IMR-90 (cell line): Measurements from ENCODE around the gene RNF151. TPM values are rescaled to one million over a fixed set of nuclear protein-coding genes. Genes with fewer than 3 reads are reported as not detected.

Experiments used
- ATAC-seq: fragments of 200-7000 bp; cut with Tn5 transposase; 2 replicates; pipeline ENCODE4 v1.9.1; 2020; ENCODE audit warnings: low read depth, mild to moderate bottlenecking, moderate library complexity
- BruUV-seq: library from RNA; stranded (reverse); fragments of 400-500 nt; replicated peaks from 2 replicates; lab custom pipeline; 2021; lab: Mats Ljungman, UMichigan
- CTCF ChIA-PET: fragments of 300-600 bp; formaldehyde crosslinking; extraction: SDS; loops from one replicate; lab custom pipeline; 2021; ENCODE audit warnings: antibody characterized with exemption; lab: Yijun Ruan, JAX
- POLR2A ChIA-PET: fragments of 300-600 bp; sonication (Branson Sonifier 250); formaldehyde crosslinking; loops from one replicate; lab custom pipeline; 2022; ENCODE audit warnings: antibody characterized with exemption; ENCODE audit not compliant: unreplicated experiment; lab: Charles Lee
- DNase-seq: peaks from one replicate; pipeline ENCODE4 v3.0.0; 2013
- H2AFZ ChIP-seq: replicated peaks from 2 replicates; pipeline ENCODE3; 2013; ENCODE audit warnings: low read length, mild to moderate bottlenecking; ENCODE audit not compliant: poor library complexity
- H2AK5ac ChIP-seq: 2 replicates; pipeline ENCODE4 v1.6.1; 2013; ENCODE audit warnings: low read depth, low read length, inconsistent platforms
- H2AK9ac ChIP-seq: replicated peaks from 2 replicates; pipeline ENCODE3; 2013; ENCODE audit warnings: mild to moderate bottlenecking, low read depth, low read length, moderate library complexity; ENCODE audit not compliant: poor library complexity
- H2BK120ac ChIP-seq: 2 replicates; pipeline ENCODE4 v1.6.1; 2013; ENCODE audit warnings: low read depth, low read length, inconsistent platforms
- H2BK15ac ChIP-seq: 3 replicates; pipeline ENCODE4 v1.6.1; 2013; ENCODE audit warnings: low read depth, low read length, inconsistent platforms
- H2BK20ac ChIP-seq: 2 replicates; pipeline ENCODE4 v1.6.1; 2013; ENCODE audit warnings: low read depth, mild to moderate bottlenecking, inconsistent platforms, low read length, moderate library complexity
- H2BK5ac ChIP-seq: 2 replicates; pipeline ENCODE4 v1.6.1; 2013; ENCODE audit warnings: mild to moderate bottlenecking, low read depth, low read length, inconsistent platforms; ENCODE audit not compliant: poor library complexity, severe bottlenecking
- H3K14ac ChIP-seq: replicated peaks from 2 replicates; pipeline ENCODE4 v1.6.1; 2013; ENCODE audit warnings: low read depth, low read length, inconsistent platforms
- H3K18ac ChIP-seq: 2 replicates; pipeline ENCODE4 v1.6.1; 2013; ENCODE audit warnings: low read depth, low read length, control low read depth
- H3K23ac ChIP-seq: 2 replicates; pipeline ENCODE4 v1.6.1; 2013; ENCODE audit warnings: low read depth, low read length, inconsistent platforms
- H3K27ac ChIP-seq: 2 replicates; pipeline ENCODE4 v1.5.1; 2013; ENCODE audit warnings: mild to moderate bottlenecking, control low read depth, low read length; ENCODE audit not compliant: insufficient read depth
- H3K27me3 ChIP-seq: 2 replicates; pipeline ENCODE4 v1.6.1; 2013; ENCODE audit warnings: low read length; ENCODE audit not compliant: control insufficient read depth, insufficient read depth
- H3K36me3 ChIP-seq: 2 replicates; pipeline ENCODE4 v1.6.1; 2013; ENCODE audit warnings: low read length, mixed read lengths; ENCODE audit not compliant: control insufficient read depth, insufficient read depth
- H3K4ac ChIP-seq: 2 replicates; pipeline ENCODE4 v1.6.1; 2013; ENCODE audit warnings: low read depth, low read length, inconsistent platforms
- H3K4me1 ChIP-seq: 2 replicates; pipeline ENCODE4 v1.6.1; 2013; ENCODE audit warnings: low read length, mixed read lengths; ENCODE audit not compliant: control insufficient read depth, insufficient read depth
- H3K4me2 ChIP-seq: 2 replicates; pipeline ENCODE4 v1.6.1; 2013; ENCODE audit warnings: low read depth, mild to moderate bottlenecking, control low read depth, low read length, moderate library complexity
- H3K4me3 ChIP-seq: 2 replicates; pipeline ENCODE4 v1.5.1; 2013; ENCODE audit warnings: low read depth, mild to moderate bottlenecking, control low read depth, low read length, moderate library complexity; ENCODE audit not compliant: insufficient read depth
- H3K56ac ChIP-seq: 2 replicates; pipeline ENCODE4 v1.6.1; 2013; ENCODE audit warnings: low read length, inconsistent platforms; ENCODE audit not compliant: insufficient read depth; ENCODE audit errors: extremely low read depth
- H3K79me1 ChIP-seq, 2 experiments: 2 replicates each; pipeline ENCODE4 v1.6.1; 2013; ENCODE audit warnings: low read length in 2 of 2, inconsistent platforms in 1 of 2, low read depth in 1 of 2
- H3K9ac ChIP-seq: 2 replicates; pipeline ENCODE4 v1.6.1; 2013; ENCODE audit warnings: low read depth, low read length, control low read depth
- H3K9me1 ChIP-seq: 2 replicates; pipeline ENCODE4 v1.6.1; 2013; ENCODE audit warnings: low read length, inconsistent platforms; ENCODE audit not compliant: insufficient read depth
- H3K9me3 ChIP-seq: 2 replicates; pipeline ENCODE4 v1.6.1; 2013; ENCODE audit warnings: low read length; ENCODE audit not compliant: control insufficient read depth, insufficient read depth
- H4K20me1 ChIP-seq: 2 replicates; pipeline ENCODE4 v1.6.1; 2013; ENCODE audit warnings: low read length, inconsistent platforms; ENCODE audit not compliant: insufficient read depth
- H4K5ac ChIP-seq: 2 replicates; pipeline ENCODE4 v1.6.1; 2013; ENCODE audit warnings: mild to moderate bottlenecking, low read depth, low read length, control low read depth
- H4K8ac ChIP-seq, 2 experiments: 2 replicates each; pipeline ENCODE4 v1.6.1; 2013; ENCODE audit warnings: low read depth in 2 of 2, low read length in 2 of 2, control low read depth in 1 of 2, inconsistent platforms in 1 of 2
- H4K91ac ChIP-seq: 2 replicates; pipeline ENCODE4 v1.6.1; 2013; ENCODE audit warnings: low read depth, low read length, inconsistent platforms; ENCODE audit not compliant: insufficient read depth
- BHLHE40 ChIP-seq: fragments of 150-350 bp; IDR thresholded peaks from 2 replicates; pipeline ENCODE4 v1.6.1; 2016; ENCODE audit warnings: mild to moderate bottlenecking, low read depth, low read length
- CEBPB ChIP-seq: IDR thresholded peaks from 2 replicates; pipeline ENCODE4 v1.6.1; 2012; ENCODE audit warnings: low read depth, low read length, improper control_type of control experiment
- CHD1 ChIP-seq: IDR thresholded peaks from 2 replicates; pipeline ENCODE4 v1.6.1; 2012; ENCODE audit warnings: low read depth, low read length, improper control_type of control experiment
- CTCF ChIP-seq: conservative IDR thresholded peaks from 2 replicates; pipeline ENCODE4 v1.5.1; 2012; ENCODE audit warnings: mild to moderate bottlenecking, low read depth, low read length, improper control_type of control experiment
- ELK1 ChIP-seq: fragments of 150-350 bp; IDR thresholded peaks from 2 replicates; pipeline ENCODE4 v1.6.1; 2016; ENCODE audit warnings: low read depth, mild to moderate bottlenecking, low read length, moderate library complexity, borderline replicate concordance
- FOS ChIP-seq: fragments of 150-350 bp; IDR thresholded peaks from 2 replicates; pipeline ENCODE4 v1.6.1; 2016; ENCODE audit warnings: low read depth, low read length
- MAFK ChIP-seq: IDR thresholded peaks from 2 replicates; pipeline ENCODE4 v1.6.1; 2012; ENCODE audit warnings: low read depth, low read length, improper control_type of control experiment
- MAZ ChIP-seq: IDR thresholded peaks from 2 replicates; pipeline ENCODE4 v1.6.1; 2012; ENCODE audit warnings: low read depth, mild to moderate bottlenecking, low read length, improper control_type of control experiment, moderate library complexity, borderline replicate concordance
- MXI1 ChIP-seq: IDR thresholded peaks from 2 replicates; pipeline ENCODE4 v1.6.1; 2012; ENCODE audit warnings: low read depth, mild to moderate bottlenecking, low read length, moderate library complexity, borderline replicate concordance
- NFE2L2 ChIP-seq: fragments of 150-350 bp; IDR thresholded peaks from 2 replicates; pipeline ENCODE4 v1.6.1; 2016; ENCODE audit warnings: low read depth, mild to moderate bottlenecking, low read length
- POLR2A ChIP-seq: IDR thresholded peaks from 2 replicates; pipeline ENCODE4 v1.6.1; 2012; ENCODE audit warnings: mild to moderate bottlenecking, low read depth, low read length
- RAD21 ChIP-seq: IDR thresholded peaks from 2 replicates; pipeline ENCODE4 v1.6.1; 2012; ENCODE audit warnings: low read length, improper control_type of control experiment
- RCOR1 ChIP-seq: IDR thresholded peaks from 2 replicates; pipeline ENCODE4 v1.6.1; 2012; ENCODE audit warnings: mild to moderate bottlenecking, low read length, improper control_type of control experiment; ENCODE audit not compliant: insufficient replicate concordance
- RFX5 ChIP-seq: IDR thresholded peaks from 2 replicates; pipeline ENCODE4 v1.8.0; 2012; ENCODE audit warnings: low read depth, mild to moderate bottlenecking, low read length, moderate library complexity
- SMC3 ChIP-seq: fragments of 150-350 bp; IDR thresholded peaks from 2 replicates; pipeline ENCODE4 v1.6.1; 2016; ENCODE audit warnings: low read depth, mild to moderate bottlenecking, antibody characterized with exemption, low read length, moderate library complexity
- USF2 ChIP-seq: fragments of 150-350 bp; IDR thresholded peaks from 2 replicates; pipeline ENCODE4 v1.6.1; 2017; ENCODE audit warnings: mild to moderate bottlenecking, antibody characterized with exemption, low read length, low read depth
- WGBS, 2 experiments: methylation state at CpG; one replicate each; pipeline versions ENCODE4 v1.1.5 to v1.1.7; 2013; ENCODE audit warnings: missing lambda C conversion rate in 2 of 2; ENCODE audit not compliant: insufficient read length in 1 of 2; ENCODE audit errors: extremely low coverage in 2 of 2; 5-methylcytosine and 5-hydroxymethylcytosine counted together
- dilution Hi-C: fragments of 300-500 bp; cut with HindIII; formaldehyde crosslinking; loops from one replicate; pipeline ENCODE4 v1.14.3; 2018; ENCODE audit warnings: low sequenced_read_pairs; ENCODE audit not compliant: unreplicated experiment
- in situ Hi-C: fragments of 300-500 bp; cut with MboI; formaldehyde crosslinking; loops from 3 replicates; pipeline ENCODE4 v1.14.3; 2019; ENCODE audit warnings: low sequenced_read_pairs, inconsistent platforms, mixed read lengths
- intact Hi-C: fragments of 100-400 bp; cut with micrococcal nuclease; formaldehyde crosslinking; loops from 2 replicates; pipeline ENCODE4 v1.10.0; 2022
- polyA plus RNA-seq, 3 experiments: library from polyadenylated mRNA; depleted of rRNA; stranded (reverse); fragments of >200 nt; gene quantifications; 2 replicates each; pipeline ENCODE4 v1.2.3, GENCODE V29; 2012; ENCODE audit warnings: low replicate concordance in 1 of 3
- total RNA-seq: library from RNA; depleted of rRNA; stranded (reverse); fragments of >200 nt; gene quantifications from 2 replicates; pipeline ENCODE4 v1.2.3, GENCODE V29; 2012

The RNF151 gene
- total and polyA plus RNA-seq, 2 of the 4 experiments (the other 2 are of a cell fraction): not detected

- TF ChIP-seq FOS (no peak), CTCF (peak; percentile 32), RAD21 (no peak), MAZ (no peak), MXI1 (no peak), MAFK (no peak), SMC3 (no peak), POLR2A (no peak), CEBPB (peak; percentile 45; the same call in 1 of the 2 replicates), RCOR1 (no peak), BHLHE40 (no peak), ELK1 (no peak), USF2 (no peak), NFE2L2 (no peak), RFX5 (no peak), CHD1 (no peak)
- H4K91ac ChIP-seq: no peak overlapping the region
- H3K14ac ChIP-seq: no peak overlapping the region
- intact Hi-C loops: no loop called here
- peak overlapping the region; percentile 33 for H2AFZ ChIP-seq
- no peak overlapping the region for H3K4me3 ChIP-seq
- H3K9me1 ChIP-seq: peaks cover 6% of the 10 kb centered on the region
- WGBS, 2 experiments: 43% methylated on average over 6 of the region's 13 CpGs; no CpG with 5 or more reads in 1 of the 2 experiments
- no peak overlapping the region for H3K56ac ChIP-seq
- H4K8ac ChIP-seq: no peak overlapping the region
- no peak overlapping the region for H3K23ac ChIP-seq
- in situ Hi-C loops: no loop called here
- H2BK15ac ChIP-seq: no peak overlapping the region
- BruUV-seq: no TSS peak
- ChIA-PET POLR2A (no interaction called here), CTCF (interaction anchor here (1.4 kb wide), 1 partner anchor 124 kb away, joined by 3 read pairs; no protein-coding TSS in a partner anchor)
- ATAC-seq: no peak
- no peak overlapping the region for H4K5ac ChIP-seq
- no peak overlapping the region for H2AK5ac ChIP-seq
- no peak overlapping the region for H2AK9ac ChIP-seq
- no peak overlapping the region for H3K4ac ChIP-seq
- no peaks in the 10 kb centered on the region for H3K9me3 ChIP-seq
- H2BK5ac ChIP-seq: no peak overlapping the region
- DNase-seq: no peak
- no peak overlapping the region for H2BK20ac ChIP-seq
- no peak overlapping the region for H2BK120ac ChIP-seq
- H3K27me3 ChIP-seq: peaks cover 18% of the 10 kb centered on the region; the same call in 1 of the 2 replicates
- H3K9ac ChIP-seq: no peak overlapping the region
- H3K18ac ChIP-seq: no peak overlapping the region
- peaks cover 3% of the 10 kb centered on the region; the same call in 1 of the 2 replicates for H3K4me1 ChIP-seq
- H3K27ac ChIP-seq: no peak overlapping the region
- dilution Hi-C loops: no loop called here
- H3K79me1 ChIP-seq: no peaks in the 10 kb centered on the region
- no peaks in the 10 kb centered on the region for H3K36me3 ChIP-seq
- no peak overlapping the region for H3K4me2 ChIP-seq
- H4K20me1 ChIP-seq: no peaks in the 10 kb centered on the region
These were observed 49.8 kb downstream of the RNF151 start for GRCh38 chr16:2016407-2016922.
